ENCODE measurements around the gene P2RX1.
A peak's percentile ranks its signal among the peaks of the same experiment; 100 is the strongest.
"Not testable (repeated sequence)": the region's sequence is repeated elsewhere in the genome, so short reads cannot be mapped to it uniquely, and the experiment has no call there.

The P2RX1 gene

DNA sequence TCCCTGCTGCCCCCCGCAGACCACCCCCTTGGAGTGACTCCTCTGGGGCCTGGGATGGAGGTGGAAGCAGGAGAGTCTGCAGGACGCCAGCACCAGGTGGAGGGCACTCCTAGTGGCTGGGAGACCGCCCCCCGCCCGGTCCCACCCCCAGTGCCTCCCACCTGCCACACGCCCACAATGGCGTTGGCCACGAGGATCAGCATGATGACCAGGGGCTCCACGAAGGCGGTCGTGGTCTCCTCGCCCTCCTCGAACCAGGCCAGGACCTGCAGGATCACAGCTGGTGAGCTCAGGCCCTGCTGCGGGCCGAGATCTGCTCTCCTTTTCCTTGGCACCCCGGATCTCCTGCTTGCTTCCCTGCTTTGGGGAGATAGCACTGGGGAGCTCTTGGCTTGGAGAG, 35.2 kb upstream of the P2RX1 start:
- DNase-seq (ENCODE audit: low read depth) = no peak

DNA sequence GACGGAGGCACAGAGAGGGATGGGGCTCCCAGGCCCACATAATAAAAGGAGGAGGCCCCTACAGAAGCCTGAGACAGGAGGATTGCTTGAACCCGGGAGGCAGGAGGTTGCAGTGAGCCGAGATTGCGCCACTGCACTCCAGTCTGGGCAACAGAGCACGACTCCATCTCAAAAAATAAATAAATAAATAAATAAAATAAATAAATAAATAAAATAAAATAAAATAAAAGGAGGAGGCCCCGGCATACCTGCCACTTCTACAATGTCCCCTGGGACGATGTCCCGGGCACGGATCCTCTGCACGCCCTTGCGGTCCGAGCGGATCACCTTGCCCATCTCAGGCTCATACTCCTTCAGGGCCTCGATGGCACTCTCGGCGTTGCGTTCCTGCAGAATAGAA, 34.7 kb upstream of the P2RX1 start:
- no peak for DNase-seq (ENCODE audit: low read depth)

DNA sequence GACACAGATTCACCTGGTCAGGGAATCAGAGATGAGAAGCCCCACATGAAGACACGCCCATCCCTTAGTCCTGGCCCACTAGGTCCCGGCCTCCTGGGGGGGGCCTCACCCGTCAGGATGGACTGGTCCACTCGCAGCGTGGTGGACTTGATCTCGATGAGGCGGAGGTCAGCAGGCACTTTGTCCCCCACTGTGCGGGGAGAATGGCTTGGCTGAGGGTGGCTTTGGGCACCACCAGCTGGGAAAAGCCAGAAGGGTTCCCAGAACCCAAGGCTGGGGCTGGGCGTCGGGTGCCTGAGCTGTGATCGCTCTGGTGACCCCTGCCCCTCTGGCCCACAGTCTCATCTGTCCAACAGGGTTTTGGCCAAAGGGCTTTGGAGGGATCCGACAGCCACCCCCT, 34.3 kb upstream of the P2RX1 start:
- DNase-seq (ENCODE audit: low read depth) = no peak

DNA sequence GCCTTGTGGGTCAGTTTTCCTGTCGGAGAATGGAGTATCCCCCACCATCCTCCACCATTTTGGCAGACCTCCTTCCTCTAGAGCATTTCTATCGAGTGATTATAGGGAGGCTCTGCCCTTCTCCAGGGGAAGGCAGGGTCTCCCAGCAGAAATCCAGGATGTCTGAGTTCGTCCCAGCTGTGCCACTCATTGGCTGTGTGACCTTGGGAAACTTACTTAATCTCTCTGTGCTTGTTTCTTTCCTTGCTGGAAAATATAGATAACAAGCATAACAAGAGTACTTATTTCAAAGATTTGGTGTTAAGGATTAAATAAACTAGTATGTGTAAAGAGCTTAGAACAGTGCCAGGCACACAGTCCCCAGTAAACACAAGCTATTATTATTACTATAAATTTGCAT, 33.2 kb upstream of the P2RX1 start:
- no peak for DNase-seq (ENCODE audit: low read depth)

DNA sequence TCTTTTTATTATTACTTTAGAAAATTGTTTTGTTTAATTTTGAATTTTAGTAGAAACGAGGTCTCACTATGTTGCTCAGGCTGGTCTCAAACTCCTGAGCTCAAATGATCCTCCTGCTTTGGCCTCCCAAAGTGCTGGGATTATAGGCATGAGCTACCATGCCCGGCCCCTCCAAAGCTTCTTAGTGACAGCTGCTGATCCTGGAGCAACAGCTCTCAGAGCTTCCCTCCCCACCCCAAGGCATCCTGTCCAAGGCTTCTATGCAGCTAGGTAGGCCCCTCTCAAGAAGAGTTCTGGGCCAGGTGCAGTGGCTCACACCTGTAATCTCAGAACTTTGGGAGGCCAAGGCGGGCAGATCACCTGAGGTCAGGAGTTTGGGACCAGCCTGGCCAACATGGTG, 32.3 kb upstream of the P2RX1 start:
- not testable (repeated sequence) for DNase-seq (ENCODE audit: low read depth)

DNA sequence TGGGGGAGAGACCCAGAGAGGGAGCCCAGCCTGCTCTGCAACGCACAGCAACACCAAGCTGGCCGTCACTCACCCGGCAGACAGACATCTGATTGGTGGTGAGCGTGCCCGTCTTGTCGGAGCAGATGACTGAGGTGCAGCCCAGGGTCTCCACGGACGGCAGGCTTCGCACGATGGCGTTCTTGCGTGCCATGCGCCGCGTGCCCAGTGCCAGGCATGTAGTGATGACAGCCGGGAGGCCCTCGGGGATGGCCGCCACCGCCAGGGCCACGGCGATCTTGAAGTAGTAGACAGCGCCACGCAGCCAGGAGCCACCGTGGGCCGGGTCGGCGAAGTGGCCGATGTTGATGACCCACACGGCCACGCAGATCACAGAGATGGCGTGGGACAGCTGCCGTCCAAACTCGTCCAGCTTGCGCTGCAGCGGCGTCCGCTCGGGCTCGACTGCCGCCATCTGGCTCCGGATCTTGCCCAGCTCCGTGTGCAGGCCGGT, 31.1 kb upstream of the P2RX1 start:
- no peak for DNase-seq (ENCODE audit: low read depth)

DNA sequence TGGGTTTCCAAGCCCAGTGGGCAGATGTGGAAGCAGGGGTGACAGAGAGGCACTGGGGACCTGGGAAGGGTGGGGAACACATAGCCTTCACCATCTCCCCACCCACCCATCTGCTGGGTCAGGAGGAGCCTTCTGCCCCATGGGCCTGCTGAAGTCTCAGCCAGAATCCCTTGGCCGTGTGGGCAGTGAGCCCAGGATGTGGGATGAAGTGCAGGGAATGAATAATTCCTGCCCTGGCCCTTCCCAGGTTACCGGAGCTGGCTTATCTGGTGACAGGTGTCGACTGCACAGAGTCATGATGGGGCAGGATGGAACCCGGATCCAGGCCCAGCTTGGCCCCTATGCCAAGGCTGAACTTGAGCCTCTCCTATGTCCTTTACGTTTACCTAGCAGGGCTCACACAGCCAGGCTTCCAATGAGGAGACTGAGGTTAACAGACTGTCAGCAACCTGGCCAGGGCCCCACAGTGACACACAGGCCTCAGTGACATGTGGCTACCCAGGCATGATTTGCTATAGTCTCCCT, 30.5 kb upstream of the P2RX1 start:
- DNase-seq (ENCODE audit: low read depth) = no peak

DNA sequence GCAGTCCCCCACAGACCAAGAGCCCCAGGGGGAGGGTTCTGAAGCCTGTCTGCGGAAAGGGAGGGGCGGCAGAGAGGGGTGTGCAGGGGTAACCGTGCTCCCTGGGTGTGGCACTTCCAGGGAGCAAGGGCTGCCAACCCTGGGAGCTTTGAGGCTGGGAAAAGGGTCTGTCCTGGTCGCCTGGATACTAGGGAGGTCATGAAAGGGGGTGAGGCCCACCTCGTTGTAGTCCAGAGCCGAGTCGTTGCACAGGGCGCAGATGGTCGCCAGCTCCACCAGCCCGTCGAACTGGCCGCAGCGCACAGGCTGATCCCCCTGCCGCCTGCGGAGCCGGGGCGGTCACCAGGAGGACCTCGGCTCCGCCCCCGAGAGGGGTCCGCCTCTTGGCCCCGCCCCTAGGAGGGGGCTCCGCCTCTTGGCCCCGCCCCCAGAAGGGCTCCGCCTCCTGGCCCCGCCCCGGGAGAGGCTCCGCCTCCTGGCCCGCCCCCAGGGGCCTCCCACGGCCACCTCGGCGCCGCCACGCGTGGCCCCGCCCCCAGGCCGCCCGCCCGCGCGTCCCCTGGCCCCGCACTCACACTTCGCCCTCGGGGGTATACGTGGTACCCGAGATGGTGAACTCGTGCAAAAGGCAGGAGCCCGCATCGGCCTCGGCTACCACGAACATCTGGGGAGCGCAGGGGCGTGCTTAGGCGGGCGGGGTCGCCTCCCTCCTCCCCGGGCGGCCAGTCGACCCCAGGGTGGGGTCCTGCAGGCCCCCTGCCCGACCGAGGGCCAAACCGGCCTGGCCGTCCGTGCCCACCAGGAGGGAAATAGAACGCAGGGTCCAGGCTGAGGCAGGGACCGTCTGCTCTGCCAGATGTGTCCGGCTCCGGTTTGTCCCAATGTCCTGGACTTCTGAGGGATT, 28.5 kb upstream of the P2RX1 start:
- peak; percentile 19 for DNase-seq (ENCODE audit: low read depth)

DNA sequence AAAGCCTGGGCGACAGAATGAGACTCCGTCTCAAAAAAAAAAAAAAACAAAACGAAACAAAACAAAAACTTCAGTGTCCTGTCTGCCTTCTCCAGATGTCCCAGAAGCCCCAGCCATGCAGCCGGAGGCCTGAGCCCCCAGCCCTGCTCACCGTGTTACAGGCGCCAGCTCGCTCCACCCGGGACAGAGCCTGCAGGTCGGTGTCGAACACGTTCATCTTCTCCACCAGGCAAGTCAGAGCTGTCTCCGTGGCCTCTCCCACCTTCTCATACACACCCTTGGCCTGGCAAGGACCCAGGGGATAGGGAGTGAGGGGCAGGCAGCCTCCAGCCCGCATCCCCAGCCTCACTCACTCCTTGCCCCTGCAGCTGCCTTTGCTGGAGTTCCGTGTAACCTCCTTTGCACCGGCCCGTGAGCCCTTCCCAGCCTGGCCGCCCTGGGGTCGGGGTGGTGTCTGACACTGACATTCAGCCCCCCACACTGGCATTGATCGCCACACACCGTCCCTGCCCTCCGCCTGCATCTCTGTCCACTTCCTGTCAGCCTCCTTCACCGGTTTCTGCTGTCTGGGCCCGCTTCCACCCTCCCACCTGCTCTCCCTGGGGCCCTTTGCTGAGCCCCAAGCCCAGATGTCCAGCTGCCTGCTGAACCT, 27.1 kb upstream of the P2RX1 start:
- DNase-seq (ENCODE audit: low read depth) = no peak

DNA sequence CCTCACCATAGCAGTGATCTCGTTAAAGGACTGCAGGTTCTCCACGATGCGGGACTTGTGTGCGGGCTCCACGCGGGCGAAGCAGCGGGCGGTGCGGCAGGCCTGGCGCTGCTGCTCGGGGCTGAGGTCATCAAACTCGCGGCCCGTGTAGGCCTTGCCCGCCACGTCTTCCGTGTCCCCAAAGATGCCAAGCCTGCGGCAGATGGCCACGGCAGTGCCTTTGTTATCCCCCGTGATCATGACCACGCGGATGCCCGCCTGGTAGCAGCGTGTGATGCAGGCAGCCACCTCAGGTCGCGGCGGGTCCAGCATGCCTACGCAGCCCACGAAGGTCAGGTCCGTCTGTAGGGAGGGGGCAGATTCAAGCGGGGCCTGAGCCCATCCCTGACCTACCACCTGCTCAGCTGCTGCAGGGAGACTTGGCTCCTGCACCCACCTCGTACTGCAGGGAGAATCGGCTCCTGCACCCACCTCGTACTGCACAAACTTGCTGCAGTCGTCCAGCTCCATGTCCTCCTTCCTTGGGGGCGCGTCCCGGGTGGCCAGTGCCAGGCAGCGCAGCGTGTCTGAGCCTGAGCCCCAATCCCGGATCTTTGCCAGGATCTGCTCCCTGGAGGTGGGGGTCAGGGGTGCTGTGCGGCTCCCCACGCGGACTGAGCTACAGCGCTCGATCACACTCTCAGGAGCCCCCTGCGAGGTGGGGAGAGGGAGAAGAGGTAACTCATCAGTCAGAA, 24.9 kb upstream of the P2RX1 start:
- DNase-seq (ENCODE audit: low read depth) = no peak

DNA sequence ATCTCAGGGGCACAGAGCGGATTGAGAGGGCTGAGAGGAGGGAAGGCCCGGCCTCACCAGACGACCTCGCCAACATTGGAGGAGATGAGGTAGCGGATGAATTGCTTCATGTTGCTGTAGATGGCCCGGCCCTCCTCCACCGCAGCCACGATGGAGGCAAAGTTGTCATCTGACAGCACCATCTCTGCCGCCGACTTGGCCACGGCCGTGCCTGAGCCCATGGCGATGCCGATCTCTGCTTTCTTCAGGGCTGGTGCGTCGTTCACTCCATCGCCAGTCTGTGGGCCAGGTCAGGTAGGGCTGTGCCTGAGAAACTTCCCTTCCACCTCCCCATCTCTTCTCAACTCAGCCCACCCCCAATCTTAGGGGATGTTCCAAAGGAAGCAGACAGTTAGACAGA, 21.1 kb upstream of the P2RX1 start:
- no peak for DNase-seq (ENCODE audit: low read depth)

DNA sequence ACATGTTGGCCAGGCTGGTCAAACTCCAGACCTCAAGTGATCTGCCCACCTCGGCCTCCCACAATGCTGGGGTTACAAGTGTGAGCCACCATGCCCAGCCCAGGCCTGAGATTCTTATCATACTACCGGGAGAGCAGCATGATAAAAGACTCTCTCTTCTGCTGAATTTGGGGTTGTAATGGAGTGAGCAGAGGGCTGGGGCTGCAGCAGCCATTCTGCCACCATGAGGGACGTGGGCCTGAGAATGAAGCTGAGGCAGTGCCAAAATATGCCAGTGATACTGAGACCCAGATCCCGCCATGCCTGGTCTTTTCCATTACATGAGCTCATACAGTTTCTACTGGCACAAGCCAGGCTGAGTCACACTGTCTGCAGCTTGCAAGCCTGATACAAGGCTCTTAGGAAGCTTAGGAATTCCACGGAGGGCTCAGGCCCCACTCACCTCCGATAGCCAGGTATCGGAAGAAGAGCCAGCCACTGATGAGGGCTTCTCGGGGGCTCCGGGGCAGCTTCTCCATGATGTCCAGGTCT, 19.6 kb upstream of the P2RX1 start:
- no peak for DNase-seq (ENCODE audit: low read depth)

DNA sequence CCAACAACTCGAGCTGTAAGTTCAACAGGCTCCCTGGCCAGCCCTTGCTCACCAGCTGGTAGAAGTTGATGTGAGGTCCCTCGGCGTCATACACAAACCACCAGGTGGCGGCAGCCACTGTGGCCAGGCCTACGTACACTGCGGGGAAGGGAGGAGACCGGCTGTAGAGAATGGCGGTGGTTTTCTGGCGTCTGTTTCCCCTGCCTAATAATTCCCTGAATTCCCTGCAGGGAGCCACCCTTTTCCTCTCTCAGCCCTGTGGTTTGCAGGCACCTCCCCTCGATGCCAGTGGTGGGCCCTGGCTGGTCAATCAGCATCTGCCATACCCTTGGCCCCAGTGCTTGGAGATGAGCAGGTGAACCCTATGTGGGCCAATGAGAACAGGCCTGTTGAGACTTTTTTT, 18.9 kb upstream of the P2RX1 start:
- DNase-seq (ENCODE audit: low read depth) = no peak

DNA sequence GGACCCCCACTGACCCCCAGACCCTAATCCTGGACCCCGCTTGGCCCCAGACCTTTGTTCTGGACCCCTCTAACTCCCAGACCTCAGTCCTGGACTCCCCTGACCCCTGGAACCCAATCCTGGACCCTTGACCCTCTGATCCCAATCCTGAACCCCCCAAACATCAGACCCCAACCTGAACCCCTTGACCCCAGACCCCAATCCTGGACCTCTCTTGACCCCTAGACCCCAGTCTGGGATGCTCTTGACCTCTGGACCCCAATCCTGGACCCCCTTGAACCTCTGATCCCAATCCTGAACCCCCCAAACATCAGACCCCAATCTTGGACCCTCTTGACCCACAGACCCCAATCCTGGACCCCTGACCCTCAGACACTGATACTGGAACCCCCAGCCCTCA, 13.5 kb upstream of the P2RX1 start:
- DNase-seq (ENCODE audit: low read depth) = no peak

DNA sequence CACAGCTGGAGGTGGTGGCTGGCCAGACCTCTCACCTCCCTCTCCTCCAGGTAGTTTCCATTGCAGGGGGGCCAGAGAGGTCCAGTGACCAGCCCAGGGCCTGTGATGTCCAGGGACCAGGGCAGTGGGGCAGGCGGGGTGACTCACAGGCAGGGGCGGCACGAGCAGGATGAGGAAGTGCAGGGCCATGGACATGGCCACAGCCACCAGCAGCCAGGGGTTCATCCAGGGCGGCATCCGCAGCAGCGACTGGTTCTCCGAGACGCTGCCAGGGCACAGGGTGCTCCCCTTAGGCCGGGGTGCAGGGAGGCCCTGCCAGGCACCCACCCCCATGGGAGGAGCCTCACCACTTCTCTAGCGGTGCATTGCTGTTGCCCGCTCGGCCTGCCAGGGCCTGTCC, 12.9 kb upstream of the P2RX1 start:
- DNase-seq (ENCODE audit: low read depth) = no peak

DNA sequence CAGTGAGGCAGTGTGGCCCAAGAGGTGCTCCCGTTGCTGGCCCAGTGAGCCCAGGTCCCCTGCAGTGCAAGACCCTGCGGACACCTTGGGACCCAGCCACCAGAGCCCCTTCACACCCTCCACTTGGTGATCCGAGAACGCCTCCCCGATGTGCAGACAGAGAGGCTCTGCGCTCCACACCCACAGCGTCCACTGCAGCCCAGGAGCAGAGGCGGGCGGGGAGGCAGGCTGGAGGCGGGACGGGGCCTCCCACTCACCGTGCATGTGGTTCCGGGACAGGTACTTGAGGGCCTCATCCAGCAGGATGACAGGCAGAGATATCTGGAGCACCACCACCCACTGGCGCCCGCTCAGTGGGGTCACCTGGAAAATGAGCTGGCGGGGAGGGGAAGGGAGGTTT, 12.1 kb upstream of the P2RX1 start:
- no peak for DNase-seq (ENCODE audit: low read depth)

DNA sequence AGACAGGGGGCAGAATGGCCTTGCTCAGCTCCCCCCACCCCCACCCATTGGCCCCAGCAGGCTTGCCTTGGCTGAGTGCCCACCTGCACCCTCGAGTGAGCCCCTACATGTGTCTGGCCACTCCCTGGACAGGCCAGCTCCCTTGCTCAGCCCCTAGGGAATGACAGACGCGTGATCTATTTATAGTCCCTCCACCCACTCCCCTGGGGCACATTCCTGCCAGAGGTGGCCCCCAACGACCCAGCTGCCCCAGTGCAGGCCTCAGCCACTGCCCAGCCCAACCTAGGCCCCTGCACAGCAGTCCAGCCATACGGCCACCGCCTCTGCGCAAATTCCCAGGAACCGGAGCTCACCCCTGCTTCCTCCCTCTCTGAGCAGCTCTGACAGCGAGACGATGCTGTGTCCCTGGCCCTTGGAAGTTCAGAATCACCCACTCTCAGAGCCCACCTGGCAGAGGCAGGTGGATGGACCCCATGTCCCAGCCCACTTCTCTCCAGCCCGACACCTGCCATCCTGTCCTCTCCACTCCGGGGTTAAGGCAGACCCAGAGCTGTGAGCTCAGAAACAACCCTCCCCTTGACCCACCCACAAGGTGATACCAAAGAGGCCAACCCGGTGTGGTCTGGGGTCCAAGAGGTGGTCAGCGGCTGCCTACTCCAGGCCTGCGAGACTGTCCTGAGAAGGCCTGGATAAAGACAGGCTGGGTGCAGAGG, 11.5 kb upstream of the P2RX1 start:
- no peak for DNase-seq (ENCODE audit: low read depth)

DNA sequence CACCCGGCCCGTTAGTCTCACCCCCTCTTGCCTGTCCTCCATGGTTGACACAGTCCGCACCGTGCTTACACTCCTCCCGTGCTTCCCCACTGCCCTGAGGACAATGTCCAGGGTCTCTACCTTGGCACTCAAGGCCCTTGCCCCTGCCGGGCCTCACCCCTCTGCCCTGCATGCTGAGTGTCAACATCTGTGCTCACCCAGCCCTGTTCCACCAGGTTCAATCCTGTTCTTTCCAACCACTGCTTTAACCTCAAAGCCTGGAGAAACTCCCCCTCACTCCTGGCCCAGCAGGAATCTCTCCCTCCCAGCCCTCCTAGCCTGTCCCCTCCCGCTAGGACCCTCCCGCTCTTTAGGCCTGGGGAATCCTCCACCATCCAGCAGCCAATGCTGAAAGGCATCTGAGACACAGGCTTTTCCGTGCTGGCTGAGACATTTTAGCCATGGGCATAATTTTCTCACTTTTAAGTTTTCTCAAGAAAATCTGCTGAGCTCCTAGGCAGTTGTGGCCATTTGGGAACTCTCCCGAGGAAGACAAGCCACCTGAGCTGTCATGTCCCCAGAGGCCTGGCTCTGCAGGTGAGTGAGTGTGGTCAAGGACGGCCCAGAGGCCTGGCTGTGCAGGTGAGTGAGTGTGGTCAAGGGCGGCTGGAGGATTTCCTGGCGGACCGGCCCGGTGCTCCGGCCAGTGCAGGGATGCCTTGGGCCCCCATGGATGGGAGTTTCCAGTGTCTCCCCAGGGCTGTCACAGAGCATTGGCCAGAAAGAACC, 10.8 kb upstream of the P2RX1 start:
- no peak for DNase-seq (ENCODE audit: low read depth)

DNA sequence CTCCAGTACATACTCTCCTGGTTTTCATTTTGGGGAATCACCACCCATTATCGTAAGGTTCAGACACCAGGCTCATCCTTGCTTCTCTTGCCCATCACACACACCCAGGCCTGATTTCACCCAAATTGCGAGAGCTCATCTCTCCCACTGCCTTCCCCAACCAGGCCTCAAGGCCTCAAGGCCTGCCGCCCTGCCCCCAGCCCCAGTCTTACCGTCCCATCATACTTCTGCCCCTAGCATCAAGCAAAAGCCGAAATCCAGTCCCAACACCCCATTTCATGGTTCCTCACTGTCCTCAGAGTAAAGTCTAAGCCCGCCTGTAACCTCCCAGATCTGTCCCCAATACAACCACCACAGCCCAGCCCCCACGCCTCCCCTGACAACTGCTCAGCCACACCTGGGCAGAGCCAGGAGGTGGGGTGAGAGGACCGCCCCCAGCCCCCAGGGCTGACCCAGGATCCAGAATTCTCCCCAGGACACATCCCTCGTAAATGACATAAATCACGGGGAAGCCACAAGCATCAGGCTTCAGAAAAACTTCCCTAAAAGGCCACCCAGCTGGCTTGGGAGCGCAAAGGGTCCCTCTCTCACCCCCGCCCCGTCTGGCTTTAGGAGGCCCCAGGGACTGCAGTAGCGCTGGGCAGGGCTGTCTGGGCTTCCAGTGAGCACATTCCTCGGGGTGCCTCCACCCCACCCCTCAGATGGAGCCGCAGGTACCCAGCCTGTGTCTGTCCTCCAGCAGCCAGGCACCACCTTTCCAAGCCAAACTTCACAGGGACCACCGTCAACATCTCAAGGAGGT, 9.6 kb upstream of the P2RX1 start:
- DNase-seq (ENCODE audit: low read depth) = no peak
